ENCODE results near the gene CBX4.

- no peak for TF ChIP-seq CTCF (IDR thresholded peaks at IDR 0.05)
- no peak for TF ChIP-seq POLR2A (IDR thresholded peaks at IDR 0.05)
Observed at GRCh38 chr17:79829457-79829856, 9.8 kb downstream of the CBX4 start.
